Measurements from ENCODE around the gene PPM1F.
"Not testable (repeated sequence)": the region's sequence is repeated elsewhere in the genome, so short reads cannot be mapped to it uniquely, and the experiment has no call there.

The PPM1F gene

GRCh38 chr22:21917181-21917958 lies 35.3 kb downstream of the PPM1F start:
- no peak for DNase-seq

DNA sequence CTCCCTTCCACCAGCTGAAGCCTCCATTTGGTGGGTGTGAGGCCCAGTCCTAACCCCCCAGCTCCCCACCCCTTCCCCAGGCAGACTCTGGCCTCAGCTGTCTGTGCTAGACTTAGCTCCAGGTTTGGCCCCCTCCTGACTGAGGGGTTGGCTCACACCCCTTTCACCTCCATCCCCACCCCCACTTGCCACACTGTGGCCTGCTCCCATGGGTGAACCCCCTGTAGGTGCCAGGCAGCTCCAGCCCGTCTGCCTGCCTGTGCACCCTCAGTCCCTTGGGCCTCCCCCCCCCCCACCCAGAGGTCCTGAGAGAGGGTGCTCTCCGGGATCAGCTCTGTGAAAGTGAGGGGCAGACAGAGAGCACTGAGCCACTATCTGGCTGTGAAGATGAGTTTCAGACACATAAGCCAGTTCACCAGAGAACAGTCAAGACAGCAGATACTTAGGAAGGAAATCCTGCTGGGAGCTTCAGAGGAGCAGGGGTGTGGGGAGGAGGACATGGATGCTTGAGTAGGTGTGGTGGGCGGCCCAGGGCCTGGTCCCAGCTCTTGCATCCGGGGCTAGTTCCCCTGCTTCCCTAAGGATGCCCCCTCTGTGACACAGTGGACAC lies 36.2 kb downstream of the PPM1F start:
- no peak for DNase-seq

DNA sequence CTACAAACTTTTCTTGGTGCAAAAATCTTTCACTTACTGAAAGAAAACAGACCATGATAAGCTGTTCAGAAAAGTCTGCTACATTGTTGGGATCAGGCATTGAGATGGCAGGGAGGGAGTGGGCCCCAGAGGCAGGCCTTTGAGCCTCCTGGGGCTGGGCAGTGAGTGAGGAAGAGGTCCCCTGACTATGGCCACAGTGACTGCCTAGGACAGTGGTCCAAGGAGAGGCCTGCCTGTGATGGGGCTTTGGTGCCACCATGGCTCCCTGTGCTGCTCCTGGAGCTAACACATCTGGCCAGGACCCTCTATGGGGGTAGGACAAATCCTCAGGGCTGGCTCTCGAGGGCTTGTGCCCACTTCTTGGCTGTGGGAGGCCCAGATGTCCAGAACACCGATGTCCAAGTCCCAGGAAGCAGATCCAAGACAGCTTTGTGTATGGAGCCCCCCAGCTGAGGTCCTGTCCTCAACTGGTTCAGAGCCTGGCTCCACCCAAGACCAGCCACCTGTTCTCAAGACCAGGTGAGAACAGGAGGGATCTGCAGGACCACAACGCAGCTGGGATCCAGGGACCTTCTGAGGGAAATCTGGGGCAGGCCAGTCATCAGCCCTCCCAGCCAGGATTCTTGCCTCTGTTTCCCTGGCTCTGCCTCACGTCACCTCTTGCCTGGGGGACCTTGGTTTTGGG lies 36.9 kb downstream of the PPM1F start:
- DNase-seq = no peak

GRCh38 chr22:21914033-21914642 lies 38.5 kb downstream of the PPM1F start:
- DNase-seq = not testable (repeated sequence)

GRCh38 chr22:21910367-21910766 lies 42.3 kb downstream of the PPM1F start:
- not testable (repeated sequence) for DNase-seq

DNA sequence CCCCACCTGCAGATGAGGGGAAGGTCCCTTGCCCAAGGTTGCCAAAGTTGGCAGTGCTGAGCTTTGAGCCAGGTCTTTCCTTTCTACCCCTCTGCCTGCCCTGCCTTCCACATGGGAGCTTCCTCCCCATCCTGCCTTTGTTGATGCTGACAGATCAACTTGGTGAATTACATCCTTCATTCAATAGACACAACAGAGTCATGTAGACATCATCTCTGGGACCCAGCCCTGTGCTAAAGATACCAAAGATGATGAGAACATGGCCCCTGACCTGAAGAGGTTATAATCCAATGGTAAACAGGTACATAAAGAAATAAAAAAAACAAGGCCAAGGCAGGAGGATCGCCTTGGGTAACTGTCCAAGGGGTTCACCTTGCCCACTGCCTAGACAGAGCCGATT lies 42.8 kb downstream of the PPM1F start:
- DNase-seq = no peak

GRCh38 chr22:21907638-21908522 lies 44.8 kb downstream of the PPM1F start:
- no peak for DNase-seq

GRCh38 chr22:21905234-21905633 lies 47.4 kb downstream of the PPM1F start:
- not testable (repeated sequence) for DNase-seq

DNA sequence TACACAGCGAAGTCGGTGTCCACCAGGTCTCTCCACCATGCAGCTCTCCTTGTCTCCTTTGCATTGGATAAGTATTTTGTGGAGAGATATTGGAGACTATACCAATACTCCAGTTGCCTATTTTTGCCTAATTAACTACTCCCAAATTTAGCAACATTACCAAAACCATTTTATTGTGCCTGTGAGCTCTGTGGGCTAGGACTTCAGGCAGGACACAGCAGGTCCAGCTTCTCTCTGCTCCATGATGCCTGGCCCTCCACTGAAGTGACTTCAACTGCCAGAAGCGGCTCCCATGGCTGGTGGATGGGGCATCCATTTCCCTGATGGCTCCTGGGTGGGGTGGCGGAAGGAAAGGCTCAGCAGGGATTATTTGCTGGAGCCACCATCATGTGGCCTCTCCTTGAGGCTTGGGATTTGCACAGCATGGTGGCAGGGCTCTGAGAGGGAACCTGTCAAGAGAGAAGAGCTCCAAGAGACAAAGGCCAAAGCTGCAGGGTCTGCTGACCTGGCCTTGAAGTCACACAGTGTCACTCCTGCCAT lies 48.3 kb downstream of the PPM1F start:
- no peak for DNase-seq

GRCh38 chr22:21903283-21903682 lies 49.4 kb downstream of the PPM1F start:
- no peak for DNase-seq

DNA sequence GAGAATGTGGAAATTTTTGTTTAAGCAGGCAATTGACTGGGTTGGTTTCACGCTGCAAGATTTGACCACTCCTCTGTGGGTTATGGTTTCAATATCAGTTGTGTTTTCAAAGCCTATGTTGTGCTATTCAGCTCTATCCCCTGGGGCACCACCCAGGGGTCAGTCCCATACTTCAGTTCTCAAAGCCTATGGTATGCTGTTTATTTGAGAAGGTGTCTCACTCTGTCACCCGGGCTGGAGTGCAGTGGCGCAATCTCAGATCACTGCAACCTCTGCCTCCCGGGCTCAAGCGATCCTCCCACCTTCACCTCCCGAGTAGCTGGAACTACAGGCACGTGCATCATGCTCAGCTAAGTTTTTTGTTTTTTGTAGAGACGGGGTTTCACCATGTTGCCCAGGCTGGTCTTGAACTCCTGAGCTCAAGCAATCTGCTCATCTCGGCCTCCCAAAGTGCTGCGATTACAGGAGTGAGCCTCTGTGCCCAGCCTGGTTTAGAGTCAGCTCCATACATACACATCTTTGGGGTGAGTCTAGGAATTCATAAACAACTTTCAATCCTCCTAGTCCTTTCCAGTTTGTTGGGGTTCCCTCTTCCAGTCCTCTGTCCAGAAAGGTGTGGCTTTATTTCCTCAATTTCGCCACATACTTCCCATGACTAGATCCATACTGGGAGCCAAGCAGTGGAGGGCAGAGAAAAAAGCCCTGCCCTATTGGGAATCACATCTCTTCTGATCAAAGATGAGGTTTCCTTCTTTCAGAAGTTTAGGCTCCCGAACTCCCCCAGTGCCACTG lies 50.2 kb downstream of the PPM1F start:
- DNase-seq = no peak

DNA sequence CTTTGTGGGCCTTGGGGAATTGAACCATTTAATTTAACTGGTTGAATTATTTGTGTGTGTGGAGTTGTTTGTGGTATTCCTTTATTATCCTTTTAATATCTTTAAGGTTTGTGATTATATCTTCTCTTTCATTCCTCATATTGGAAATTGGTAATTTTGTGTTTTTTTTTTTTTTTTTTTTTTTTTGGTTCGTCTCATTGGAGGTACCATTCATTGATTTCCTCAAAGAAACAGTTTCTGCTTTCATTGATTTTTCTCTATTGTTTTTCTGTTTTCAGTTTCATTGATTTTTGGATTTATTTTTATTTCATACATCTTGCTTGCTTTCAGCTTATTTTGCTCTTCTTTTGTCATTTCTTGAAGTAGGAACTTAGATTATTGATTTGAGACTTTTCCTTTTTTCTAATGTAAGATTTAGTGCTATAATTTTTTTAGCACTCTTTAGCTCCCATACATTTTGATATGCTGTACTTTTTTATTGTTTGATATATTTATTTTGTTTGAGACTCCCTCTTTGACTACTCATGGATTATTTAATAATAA lies 54.2 kb downstream of the PPM1F start:
- no peak for DNase-seq

DNA sequence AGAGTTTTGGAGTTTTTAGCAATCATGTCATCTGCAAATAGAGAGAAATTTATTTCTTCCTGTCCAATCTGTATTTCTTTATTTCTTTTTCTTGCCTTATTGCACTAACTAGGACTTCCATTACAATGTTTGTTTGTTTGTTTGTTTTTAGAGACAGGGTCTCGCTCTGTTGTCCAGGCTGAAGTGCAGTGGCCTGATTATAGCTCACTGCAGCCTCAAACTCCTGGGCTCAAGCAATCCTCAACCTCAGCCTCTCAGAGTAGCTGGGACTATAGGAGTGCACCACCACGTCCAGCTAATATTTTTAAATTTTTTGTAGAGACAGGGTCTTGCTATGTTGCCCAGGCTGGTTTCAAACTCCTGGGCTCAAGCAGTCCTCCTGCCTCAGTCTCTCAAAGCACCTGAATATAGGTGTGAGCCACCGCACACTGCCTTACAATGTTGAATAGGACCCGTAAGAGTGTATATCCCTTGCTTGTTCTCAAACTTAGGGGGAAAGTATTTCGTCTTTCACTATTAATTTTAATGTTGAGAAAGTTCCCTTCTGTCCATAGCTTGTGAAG lies 55.6 kb downstream of the PPM1F start:
- DNase-seq = no peak

DNA sequence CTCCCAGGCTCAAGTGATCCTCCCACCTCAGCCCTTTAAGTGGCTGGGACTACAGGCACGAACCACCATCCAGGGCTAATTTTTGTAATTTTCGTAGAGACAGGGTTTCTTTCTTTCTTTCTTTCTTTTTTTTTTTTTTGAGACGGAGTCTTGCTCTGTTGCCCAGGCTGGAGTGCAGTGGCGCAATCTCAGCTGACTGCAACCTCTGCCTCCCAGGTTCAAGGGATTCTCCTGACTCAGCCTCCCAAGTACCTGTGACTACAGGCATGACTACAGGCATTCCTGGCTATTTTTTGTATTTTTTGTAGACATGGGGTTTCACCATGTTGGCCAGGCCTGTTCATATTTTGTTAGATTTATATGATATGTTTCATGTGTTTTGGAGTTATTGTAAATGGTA lies 56.4 kb downstream of the PPM1F start:
- DNase-seq = not testable (repeated sequence)

DNA sequence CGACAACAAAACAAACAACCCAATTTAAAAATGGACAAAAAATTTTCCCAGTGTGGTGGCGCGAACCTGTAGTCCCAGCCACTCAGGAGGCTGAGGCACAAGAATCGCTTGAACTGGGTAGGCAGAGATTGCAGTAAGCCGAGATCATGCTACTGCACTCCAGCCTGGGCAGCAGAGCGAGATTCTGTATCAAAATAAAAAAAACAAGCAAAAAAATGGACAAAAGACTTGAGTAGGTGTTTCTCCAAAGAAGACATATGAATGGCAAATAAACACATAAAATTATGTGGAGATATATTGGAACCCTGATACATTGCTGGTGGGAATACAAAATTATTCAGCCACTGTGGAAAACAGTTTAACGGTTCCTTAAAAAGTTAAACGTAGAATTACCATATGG lies 57.8 kb downstream of the PPM1F start:
- no peak for DNase-seq

DNA sequence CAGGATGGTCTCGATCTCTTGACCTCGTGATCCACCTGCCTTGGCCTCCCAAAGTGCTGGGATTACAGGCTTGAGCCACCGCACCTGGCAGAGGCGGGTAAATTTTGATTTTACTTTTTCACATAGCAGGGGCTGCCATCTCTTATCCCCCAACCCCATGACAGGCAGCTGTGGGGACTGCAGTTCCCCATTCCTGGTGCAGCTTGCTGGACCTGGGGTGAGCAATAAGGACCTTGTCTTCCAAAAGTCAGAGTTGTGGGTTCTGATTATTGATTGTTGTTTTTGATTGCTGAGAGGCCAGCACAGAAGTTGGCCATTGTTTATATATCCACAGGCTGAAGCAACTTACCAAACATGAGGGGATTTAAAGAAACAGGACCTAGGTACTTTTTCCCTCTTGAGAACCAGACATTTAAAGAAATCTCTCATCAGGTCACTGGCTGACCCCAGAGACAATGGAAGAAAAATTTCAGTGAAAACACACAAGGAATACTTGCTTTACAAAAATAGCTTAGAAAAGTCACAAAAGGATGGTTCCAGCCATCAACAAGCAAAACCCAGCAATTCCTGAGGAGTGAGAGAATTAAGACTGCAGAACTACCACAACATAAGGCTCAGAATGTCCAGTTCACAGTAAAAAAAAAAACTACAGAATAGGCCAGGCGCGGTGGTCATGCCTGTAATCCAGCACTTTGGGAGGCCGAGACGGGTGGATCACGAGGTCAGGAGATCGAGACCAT lies 63.2 kb downstream of the PPM1F start:
- DNase-seq = no peak

DNA sequence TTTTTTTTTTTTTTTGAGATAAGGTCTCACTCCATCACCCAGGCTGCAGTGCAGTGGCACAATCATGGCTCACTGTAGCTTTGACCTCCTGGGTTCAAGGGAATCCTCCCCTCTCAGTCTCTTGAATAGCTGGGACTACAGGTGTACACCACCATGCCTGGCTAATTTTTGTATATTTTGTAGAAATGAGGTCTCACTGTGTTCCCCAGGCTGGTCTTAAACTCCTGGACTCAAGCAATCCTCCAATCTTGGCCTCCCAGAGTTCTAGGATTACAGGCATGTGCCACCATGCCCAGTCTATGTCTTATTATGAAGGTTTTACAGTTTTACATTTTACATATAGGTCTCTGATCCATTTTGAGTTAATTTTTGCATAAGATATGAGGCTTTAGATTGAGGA lies 64.8 kb downstream of the PPM1F start:
- no peak for DNase-seq

GRCh38 chr22:21883930-21884329 lies 68.7 kb downstream of the PPM1F start:
- DNase-seq = not testable (repeated sequence)

DNA sequence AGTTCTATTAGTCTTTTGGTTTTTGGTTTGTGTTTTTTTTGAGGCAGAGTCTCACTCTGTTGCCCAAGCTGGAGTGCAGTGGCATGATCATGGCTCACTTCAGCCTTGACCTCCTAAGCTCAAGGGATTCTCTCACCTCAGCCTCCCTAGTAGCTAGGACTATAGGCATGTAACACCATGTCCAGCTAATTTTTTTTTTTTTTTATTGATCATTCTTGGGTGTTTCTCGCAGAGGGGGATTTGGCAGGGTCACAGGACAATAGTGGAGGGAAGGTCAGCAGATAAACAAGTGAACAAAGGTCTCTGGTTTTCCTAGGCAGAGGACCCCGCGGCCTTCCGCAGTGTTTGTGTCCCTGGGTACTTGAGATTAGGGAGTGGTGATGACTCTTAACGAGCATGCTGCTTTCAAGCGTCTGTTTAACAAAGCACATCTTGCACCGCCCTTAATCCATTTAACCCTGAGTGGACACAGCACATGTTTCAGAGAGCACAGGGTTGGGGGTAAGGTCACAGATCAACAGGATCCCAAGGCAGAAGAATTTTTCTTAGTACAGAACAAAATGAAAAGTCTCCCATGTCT lies 69.8 kb downstream of the PPM1F start:
- not testable (repeated sequence) for DNase-seq

All from NCI-H2081 (cell line).